Measurements from ENCODE around the gene TRPC6. TPM values are rescaled to one million over a fixed set of nuclear protein-coding genes. Genes with fewer than 3 reads are reported as not detected.

TRPC6 gene
- total RNA-seq = 11.5 and 18.3 TPM in 2 replicates

DNA sequence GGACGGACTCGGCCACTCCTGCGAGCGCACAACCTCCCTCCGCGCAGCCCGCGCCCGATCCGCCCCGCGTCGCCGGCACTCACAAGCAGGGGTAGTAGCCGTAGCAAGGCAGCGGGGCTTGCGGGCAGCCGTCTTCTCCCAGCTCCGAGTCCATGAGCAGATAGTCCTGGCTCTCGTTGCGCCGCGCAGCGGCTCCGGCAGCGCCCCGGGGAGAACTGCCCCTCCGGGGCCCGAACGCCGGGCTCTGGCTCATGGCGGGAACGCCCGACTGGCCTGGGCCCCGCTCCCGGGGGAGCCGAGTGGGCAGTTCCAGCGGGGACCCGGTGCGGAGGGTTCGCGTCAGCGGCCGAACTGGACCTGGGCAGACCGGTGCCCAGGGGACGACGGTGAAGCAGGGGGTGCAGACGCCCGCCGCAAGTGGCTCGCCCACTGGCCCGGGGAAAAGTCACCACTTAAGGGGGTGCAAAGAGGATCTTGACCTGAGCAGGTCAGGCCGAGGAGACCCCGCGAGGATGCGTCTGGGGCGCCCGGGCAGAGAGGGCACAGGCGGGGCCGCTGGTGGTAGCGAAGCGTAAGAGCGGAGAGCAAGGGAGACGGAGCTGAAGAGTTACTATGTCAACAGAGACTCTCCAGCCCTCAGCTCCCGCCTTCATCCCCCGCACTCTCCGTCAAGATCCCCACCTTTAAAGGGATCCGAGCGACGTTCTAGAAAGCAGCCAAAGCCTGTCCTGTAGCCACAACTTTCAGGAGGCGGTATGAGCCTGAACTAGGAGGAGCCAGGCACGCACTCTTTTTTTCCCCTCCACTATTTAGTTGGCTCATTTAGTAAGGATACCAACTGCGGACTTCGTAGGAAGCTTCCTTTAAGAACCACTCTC lies at the start of gene TRPC6:
Gene TRPC6 (minus strand): TSS at position 757 of the 878 bp plus-strand sequence. CDS start 504 bp downstream, at position 253.

Small RNA genes lying within 50 kb of the gene (small RNA-seq; reads per million reads assigned to genes)
- gene MIR3920 = not detected

All from hair follicle dermal papilla cell (primary cell).